ENCODE results near the gene ASB15.
A peak's percentile ranks its signal among the peaks of the same experiment; 100 is the strongest.

ASB15 gene

GRCh38 chr7:123669485-123669884, 67.9 kb downstream of the ASB15 start:
- no peak for FAIRE-seq

DNA sequence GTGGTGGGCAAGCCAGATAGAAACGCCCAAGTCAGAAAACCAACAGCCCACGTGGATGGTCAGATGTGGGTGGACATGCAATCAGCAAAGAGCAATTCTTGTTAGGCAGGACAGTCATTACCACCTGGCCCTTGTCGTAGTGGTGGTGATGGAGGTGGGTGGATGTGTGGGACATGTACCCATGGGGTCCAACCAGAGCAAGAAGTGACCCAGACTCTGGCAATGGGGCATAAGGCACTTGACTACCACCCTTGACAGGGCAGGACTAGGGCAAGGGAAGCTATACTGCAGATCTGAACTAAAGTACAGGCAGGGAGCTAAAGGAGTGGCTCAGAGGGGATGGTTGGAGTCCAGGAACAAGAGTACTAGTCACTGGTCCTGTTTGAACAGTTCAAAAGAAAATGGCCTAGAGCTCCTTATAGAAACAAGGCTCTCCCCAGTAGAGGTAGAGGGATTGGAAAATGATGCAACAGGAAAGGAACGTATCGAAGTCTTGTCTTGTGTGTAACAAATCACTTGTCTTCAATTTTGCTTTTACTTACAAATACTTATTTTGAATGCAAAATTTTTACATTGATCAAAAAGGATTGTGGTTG, 71.6 kb downstream of the ASB15 start:
- no peak for FAIRE-seq

DNA sequence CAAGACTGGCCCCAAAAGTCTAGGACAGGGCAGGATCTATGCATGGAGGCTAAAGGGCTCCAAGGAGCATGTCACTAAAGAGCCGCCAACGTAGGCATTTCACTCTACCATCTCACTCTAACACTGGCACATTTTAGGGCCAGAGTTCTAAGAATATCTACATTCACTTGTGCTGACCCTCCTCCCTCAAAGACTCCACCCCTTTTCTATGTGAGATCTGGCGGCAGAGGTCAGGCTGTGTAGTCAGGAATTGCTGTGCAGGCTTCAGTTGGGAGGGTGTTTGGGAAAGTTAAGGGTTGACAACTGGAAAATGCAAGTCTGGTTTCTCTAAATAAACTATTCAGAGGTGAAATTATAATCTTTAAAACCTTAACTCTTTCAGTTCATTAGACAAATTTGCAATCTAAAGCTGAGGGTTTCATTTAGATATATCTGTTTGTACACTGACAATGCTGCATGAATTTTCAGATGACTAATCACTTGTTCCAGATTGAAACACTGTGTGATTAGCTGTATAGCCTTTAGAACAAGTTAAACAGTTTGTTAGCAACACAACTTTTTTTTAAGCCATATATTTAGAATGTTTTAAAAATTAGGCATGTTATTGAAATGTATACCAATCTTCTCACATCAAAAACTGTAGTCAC, 72.3 kb downstream of the ASB15 start:
- FAIRE-seq, result no peak

DNA sequence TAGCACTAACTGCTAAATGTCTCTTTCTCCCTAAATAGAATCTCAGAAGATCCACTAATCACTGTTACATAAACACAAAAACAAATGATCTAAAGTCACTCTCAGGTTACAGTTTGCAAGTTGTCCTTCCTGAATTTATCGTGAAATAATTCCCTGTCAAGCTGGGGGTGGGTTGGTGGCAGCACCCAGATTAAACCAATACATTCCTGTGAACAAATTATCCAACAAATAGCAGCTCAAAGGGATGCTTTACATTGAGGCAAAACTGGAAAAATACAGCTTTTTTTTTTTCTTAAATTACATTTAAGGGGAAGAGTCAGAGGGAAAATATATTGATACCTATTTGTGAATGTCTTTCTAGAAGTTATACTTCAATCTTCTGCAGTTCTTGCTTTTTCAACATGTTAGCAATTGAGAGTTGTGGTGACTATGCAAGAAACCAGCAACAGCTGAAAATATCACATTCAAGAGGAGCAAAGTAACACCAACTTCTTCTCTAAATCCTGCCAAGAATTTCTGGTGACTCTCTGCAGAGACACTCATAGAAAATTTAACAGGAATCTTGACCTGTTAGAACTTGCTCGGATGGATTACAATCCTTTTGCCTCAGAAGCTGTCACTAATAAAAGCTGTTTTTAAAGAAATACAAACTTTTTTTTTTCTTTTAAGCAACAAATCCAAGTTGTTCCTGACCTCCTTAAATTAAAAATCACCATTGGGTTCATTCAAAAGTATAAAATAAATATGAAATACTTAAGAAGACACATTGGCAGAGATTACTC, 73.0 kb downstream of the ASB15 start:
- FAIRE-seq, result no peak

GRCh38 chr7:123675181-123675473, 73.5 kb downstream of the ASB15 start:
- FAIRE-seq, result no peak

GRCh38 chr7:123677061-123677715, 75.6 kb downstream of the ASB15 start:
- FAIRE-seq, result no peak

DNA sequence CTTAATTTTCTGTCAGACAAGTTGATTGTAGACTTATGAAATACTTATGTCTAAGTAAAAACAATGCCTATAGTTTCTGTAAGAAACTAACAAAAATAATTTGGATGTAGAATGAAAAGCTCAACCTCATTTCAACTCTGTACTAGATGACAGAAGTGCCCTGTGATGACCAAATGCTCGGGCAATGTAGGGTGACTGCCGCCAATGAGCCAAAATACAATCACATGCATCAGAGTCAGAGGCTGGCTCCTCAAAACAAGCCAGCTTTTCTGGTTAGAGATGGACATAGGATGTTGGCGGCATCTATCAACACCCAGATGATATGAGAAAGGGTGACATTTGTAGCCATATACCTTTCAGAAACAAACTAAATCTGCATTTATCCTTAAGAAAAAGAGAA, 78.0 kb downstream of the ASB15 start:
- no peak for FAIRE-seq

GRCh38 chr7:123680580-123680979, 79.0 kb downstream of the ASB15 start:
- no peak for FAIRE-seq

DNA sequence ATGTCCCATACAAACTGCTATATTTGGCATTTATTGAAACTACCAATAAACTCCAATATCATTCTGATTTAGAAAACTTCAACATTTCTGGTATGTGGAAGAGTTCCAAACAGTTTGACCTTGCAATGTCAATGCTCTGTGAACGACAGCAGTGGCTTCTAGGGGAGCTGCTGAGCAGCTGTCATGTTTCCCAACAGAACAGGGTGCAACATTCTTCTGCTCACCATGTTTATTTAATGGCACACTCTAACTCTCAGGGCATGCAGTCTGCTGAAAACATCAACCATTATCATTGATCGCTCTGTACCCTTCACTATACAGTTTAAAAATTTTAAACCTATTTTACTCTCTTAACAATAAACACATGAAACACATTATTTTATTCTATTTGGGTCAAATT, 79.9 kb downstream of the ASB15 start:
- no peak for FAIRE-seq

- FAIRE-seq, result peak; percentile 99
Observed at GRCh38 chr7:123682690-123683089, 81.1 kb downstream of the ASB15 start.

GRCh38 chr7:123687161-123687560, 85.5 kb downstream of the ASB15 start:
- FAIRE-seq, result peak; percentile 38

- FAIRE-seq, result no peak
Observed at GRCh38 chr7:123687727-123688126, 86.1 kb downstream of the ASB15 start.
